AML-193 (cell line): ENCODE measurements around the gene TRIM54.

ENCODE experiments used
- DNase-seq, 2 experiments: peaks; one replicate each; lab custom pipeline; 2025; lab: John Stamatoyannopoulos, UW

Gene TRIM54

GRCh38 chr2:27356382-27357181 lies 74.4 kb downstream of the TRIM54 start, which contains the start of gene GTF3C2:
Gene GTF3C2, minus strand, starts transcription at chr2:27356764. Its CDS starts 13,210 bp downstream, at chr2:27343554.
- peak; percentile 92 to 95 for DNase-seq
